ENCODE results near the gene KLRF2.
"Not testable (repeated sequence)": the region's sequence is repeated elsewhere in the genome, so short reads cannot be mapped to it uniquely, and the experiment has no call there.

The KLRF2 gene, protein sequence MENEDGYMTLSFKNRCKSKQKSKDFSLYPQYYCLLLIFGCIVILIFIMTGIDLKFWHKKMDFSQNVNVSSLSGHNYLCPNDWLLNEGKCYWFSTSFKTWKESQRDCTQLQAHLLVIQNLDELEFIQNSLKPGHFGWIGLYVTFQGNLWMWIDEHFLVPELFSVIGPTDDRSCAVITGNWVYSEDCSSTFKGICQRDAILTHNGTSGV

DNA sequence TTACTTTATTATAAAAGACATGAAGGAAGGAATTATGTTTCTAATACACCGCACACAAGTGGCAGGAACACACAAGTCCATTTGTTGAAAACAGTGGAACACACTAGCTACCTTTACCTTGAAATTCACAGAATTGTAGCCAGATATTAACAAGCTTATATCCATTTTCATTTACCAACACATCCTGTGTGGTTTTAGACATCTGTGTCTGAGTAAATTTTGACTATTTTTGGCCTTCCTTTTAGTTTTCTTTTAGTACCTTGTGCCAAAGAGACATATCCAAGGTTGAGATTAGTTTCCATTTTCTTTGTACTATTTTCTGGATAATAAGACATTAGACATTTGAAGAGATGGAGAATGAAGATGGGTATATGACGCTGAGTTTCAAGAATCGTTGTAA, at the start of gene KLRF2:
TSS of gene KLRF2 (plus strand) at position 244 of the 400 bp plus-strand sequence. CDS start at position 351, 107 bp downstream.
- DNase-seq: no peak

DNA sequence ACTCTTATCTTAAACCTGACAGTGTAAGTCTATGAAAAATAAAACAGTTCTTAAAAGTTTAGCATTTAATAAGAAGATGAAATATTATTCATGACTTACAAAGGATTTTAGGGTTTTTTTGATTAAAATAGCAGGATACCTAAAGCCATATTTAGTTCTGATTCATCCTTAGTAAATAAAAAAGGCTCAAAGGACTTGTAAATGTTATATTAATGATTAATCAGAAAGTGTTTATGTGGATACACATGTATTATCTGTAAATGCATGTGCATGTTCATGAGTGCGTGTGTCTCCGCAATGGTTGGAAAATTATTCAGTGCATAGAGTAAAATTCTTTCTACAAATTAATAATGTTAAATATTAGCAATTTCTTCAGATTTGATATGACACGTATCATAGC, 49.6 kb upstream of the KLRF2 start:
- no peak for DNase-seq

DNA sequence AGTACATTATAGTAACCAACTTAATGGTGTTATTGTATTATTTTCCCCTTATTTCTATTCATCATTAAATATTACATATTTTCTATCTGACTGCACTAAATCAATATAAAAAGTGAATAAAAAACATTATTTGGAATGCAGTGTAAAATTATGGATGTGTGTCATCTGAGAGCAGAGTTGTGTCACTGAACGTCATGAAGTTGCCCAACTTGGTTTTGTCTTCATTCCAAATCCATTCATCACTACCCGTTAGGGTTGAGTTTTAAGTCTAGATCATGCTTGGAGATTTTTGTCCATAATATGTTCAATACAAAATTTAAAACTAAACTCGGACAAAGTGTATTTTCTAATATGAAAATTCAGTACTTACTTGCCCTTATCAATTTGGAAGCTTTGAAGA, 37.9 kb upstream of the KLRF2 start:
- DNase-seq: no peak

DNA sequence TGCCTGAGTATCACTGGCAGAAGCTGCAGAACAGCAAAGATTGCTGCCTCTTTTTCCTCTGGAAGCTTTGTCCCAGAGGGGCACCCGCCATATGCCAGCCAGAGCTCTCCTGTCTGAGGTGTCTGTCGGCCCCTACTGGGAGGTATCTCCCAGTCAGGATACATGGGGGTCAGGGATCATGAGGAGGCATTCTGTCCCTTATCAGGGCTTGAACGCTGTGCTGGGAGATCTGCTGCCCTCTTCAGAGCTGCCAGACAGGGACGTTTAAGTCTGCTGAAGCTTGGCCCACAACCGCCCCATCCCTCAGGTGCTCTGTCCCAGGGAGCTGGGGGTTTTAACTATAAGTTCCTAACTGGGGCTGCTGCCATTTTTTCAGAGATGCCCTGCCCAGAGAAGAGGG, 32.4 kb upstream of the KLRF2 start:
- no peak for DNase-seq

DNA sequence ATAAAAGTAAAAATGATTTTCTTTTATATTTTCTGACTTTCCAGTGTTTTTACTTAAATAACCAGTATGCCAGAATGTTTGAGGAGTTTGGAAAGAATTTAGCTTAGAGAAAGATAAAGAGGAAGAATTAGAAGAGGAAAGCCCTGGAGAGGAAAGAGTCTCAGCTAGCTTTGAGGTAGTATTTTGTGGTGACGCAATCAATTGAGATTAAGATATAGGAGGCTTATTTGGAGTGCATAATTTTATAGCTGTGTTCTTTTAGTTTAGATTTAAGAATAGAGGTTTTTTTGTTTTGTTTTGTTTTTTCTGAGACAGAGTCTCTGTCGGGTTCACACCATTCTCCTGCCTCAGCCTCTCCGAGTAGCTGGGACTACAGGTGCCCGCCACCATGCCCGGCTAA, 30.2 kb upstream of the KLRF2 start:
- DNase-seq: no peak

DNA sequence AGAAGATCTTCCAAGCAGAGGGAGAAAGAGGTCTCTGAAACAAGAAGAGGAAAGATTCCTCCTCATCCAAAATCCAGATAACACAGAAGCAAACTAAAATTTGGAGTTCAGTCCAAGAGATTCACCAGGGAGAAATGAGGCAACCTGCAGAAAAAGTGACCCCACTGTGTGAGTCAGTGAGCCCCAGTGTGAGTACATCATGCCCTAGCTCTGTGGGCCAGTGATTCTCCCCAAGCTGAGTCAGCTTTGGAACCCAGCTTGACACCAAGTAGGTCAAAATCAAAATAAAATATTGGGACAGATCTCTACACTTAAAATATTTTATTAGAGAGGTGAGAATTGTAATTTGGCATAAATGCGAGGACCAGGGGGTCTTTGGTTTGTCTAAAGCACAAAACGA, 29.4 kb upstream of the KLRF2 start:
- no peak for DNase-seq

DNA sequence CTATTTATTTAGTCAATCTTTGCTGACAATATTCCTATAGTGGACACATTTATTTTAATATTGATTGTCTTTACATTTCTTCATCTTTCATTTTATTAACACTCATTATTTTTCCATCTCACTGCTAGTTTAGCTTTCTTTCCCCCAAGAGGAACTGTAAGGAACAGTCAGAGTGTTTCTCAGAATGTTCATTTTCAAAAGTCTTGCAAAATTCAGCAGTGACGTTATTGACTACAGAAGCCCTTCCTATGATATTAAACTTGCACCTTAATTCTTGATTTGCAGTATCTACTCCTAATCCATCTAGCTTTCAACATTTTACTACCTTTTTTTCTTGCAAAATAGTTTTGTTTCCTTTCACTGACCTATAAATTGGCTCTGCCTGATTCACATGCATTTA, 25.1 kb upstream of the KLRF2 start:
- no peak for DNase-seq

DNA sequence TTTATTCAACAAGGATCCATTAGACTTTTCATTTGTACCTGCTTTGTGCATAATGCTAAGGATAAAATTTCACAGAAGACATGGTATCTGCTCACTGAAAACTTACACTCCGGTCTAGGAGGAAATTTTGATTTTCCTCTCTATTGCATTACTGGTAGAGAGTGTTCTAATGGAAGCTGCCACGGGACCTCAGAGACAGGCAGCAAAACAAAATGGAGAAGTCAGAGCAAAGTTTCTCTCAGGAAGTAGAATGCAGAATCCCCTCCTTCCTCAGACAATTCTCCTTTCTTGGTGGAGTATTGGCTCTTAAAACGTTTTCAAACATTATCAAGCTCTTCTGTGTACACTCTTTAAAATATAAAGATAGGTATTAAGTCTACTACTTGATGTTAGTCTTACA, 24.4 kb upstream of the KLRF2 start:
- DNase-seq: no peak

DNA sequence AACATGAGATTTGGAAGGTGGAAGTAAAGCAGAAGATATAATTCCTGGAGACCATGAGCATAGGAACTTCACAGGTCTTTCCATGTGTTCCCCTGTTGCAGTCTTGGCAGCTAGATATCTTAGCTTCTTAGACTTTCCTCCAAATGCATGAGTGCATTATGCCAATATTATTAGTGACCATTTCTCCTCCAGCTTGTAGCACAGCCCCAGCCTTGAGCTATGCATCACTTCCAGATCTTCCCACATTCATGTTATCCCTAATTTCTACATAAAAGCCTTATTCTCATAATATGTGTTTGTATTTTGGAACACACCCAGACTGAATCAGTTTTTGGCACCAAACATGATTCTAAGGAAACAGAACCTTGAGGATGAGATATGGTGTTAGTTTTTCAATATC, 23.2 kb upstream of the KLRF2 start:
- no peak for DNase-seq

DNA sequence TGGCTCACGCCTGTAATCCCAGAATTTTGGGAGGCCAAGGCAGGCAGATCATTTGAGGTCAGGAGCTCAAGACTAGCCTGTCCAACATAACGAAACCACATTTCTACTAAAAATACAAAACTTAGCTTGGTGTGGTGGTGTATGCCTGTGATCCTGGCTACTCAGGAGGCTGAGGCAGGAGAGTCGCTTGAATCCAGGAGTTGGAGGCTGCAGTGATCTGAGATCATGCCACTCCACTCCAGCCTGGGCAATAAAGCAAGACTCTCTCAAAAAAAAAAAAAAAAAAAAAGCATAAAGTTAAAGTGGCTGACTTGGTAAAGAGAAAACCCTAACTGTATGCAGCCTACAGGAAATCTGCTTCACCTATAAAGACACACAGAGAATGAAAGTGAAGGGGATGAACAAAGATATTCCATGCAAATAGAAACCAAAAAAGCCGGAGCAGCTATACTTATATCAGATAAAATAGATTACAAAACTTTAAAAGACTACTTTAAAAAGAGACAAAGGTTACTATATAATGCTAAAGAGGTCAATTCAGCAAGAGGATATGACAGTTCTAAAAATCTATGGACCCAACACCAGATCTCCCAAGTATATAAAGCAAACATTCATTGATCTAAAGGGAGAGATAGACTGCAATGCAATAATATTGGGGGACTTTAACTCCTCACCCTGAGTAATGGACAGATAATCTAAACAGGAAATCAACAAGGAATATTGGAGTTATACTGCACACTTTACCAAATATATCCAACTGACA, 16.2 kb upstream of the KLRF2 start:
- DNase-seq: no peak

DNA sequence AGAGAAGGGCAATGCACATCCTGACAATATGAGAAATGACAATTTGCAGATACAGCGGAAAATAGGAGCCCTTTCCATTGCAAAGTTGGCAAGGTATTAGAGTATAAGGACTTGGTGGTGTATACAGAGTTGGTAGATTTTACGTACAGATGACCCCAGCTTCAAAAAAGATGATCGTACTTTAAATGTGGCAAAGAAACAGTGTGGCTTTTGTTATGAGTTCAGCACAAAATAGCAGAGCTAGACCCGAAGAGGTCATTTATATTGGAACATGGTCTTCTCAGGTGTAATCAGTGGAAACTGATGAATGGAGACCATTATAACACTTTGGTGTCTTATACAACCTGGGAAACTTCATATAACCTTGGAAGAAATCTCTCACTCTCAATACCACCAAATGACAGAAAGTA, 14.4 kb upstream of the KLRF2 start:
- DNase-seq: no peak

DNA sequence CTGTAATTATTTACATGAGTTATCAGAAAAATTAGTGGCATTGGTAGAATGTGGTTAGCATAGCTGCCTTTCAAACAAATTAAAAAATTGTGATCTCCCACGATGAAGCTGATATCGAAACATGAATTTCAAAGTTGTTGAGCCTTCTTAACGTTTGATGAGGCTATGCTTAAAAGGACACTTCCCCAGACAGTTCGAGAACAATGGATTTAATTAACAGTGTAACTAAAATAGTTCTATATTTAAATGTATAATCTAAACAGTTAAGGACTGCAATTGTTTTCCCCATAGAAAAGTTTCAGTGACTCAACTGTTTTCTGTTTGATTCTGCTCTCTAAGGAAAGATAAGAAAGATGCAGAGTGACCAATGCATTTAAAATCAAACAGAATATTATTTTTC, 13.8 kb upstream of the KLRF2 start:
- no peak for DNase-seq

DNA sequence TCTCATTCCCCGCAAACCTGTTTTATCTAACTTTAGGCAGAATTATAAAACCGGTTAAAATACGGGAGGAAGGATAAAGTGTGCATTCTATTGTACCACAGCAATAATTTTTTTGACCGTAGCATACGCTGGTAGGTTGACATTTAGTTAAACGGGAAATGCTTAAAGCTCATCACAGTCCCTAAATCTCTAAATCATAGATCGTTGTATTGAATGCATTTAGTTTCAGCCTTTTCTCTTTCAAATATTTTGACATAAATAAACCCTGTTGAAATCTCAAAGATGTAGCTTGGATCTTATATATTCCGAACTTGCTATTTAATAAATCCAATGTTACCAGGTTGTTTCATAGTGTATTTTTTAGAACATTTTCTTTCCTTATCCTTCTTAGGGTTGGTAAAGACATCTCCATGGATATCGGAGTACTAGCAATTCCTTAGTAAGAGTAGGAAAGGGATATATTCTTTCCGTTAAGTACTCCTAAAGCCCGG, 12.9 kb upstream of the KLRF2 start:
- DNase-seq: no peak

DNA sequence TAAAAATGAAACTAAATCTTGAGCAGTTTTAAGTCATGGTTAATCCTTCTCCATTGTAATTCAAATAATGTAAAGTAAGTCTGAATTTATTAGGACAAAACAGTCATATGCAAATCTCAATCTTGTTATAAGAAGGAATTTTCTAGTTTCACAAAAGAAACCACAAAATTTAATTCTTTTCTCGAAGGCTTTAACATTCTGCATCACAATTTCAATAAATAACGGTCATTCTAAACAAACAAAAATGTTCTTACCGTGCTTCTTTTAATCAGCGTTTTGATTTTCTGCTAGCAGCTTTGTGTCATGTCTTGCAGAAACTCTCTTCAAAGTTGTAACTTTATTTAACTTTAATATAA, 12.4 kb upstream of the KLRF2 start:
- DNase-seq: no peak

DNA sequence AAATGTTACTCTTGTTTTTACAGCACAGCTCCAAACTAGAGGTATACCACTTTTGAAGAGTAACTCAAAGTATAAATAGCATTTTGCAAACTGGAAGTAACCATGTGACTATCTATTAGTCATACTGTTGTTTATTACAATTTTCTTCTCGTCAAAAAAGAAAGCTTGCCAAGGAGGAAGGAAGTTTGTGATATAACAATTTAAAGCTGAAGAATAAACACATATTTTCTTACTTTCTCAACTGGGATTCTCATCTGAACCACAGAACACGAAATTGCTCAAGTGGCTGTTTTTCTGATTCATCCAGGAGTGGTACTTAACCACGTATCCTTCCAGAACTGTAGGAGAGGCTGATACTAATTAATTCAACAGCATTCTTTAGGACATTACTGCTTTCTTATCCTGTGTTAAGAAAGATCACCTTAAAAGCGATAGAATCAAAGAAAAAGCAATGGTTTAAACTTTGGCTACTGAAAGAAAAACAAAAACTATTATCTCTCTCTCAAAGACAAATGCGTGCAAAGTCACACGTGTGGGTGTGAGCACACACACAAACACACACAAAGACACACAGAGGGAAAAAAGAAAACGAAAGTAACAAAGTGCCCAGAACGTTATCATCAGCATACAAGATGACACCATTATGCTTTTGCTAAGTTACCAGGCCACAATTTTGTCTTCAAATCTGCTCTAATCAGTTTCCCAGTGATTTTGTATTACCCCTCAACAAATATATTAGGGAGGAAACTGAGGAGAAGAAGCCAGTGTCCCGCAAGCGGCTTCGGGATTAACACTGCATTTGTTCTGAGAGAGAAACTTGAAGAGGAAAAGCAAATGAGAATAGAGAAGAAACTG, 11.8 kb upstream of the KLRF2 start, which contains the start of gene CLEC2B:
TSS of gene CLEC2B (minus strand) at position 48 of the 855 bp plus-strand sequence.
- no peak for DNase-seq

DNA sequence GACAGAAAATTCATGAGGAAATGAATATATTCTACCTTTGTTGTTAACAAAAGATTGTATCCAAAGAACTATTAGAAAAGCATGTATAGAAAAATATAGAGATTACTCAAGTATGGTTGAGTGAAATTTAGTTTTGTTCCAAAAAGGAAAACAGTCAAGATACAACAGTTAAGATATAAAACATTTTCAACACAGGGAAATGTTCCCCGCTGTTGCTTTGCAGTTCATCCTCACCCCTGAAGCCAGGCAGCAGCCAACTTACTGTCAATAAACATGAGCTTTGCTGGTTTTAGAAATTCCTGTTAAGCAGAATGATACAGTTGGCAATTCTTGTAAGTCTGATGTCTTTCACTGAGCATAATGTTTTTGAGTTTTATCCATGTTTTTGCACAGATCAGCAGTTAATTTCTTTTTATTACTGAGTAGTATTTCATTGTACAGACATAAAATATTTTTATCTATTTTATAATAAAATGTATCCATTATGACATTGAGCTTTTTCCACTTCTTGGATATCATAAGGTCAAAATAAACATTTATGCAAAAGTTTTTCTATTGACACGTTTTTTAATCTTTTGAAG, 10.9 kb upstream of the KLRF2 start:
- no peak for DNase-seq

DNA sequence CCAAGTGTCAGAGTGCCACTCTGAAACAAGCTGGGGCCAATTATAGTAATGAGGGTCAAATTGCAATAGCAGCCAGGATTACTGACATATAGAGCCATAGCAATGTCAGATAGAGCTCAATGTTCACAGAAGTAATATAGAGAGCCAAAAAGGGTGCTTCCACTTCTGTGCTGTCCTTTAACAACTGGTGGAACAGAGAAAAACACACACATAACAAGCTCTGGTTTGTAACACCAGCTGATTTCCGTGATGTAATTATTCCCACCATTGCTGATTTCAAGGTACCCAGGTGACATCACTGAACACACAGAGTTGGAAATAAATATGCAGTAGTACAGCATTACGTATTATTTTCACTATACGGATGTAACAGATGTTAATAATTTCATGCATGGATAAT, 9.1 kb upstream of the KLRF2 start:
- DNase-seq: no peak

DNA sequence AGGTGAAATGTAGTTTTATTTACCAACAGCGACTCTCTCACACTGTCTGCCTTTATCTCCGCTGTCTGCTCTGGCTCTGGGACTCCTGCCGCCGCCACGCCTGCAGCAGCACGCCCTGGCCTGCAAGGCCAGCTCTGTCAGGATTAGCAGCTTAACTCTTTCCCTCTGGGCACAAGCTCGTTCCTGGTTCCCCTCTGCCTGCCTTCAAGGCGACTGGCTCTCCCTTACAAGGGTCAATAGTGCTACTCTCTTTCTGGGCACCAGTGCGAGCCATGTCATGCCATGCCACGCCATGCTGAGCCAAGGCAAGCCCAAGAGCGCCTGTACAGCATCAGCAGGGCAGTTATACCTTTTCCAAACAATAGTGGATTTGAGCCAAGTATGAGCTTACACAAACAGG, 8.5 kb upstream of the KLRF2 start:
- no peak for DNase-seq

DNA sequence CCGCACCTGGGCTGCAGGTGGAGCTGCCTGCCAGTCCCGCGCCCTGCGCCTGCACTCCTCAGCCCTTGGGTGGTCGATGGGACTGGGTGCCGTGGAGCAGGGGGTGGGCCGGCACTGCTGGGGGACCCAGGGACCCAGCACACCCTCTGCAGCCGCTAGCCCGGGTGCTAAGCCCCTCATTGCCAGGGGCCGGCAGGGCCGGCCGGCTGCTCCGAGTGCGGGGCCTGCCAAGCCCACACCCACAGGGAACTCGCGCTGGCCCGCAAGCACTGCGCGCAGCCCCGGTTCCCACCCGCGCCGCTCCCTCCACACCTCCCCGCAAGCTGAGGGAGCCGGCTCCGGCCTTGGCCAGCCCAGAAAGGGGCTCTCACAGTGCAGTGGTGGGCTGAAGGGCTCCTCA, 5.2 kb upstream of the KLRF2 start:
- not testable (repeated sequence) for DNase-seq

DNA sequence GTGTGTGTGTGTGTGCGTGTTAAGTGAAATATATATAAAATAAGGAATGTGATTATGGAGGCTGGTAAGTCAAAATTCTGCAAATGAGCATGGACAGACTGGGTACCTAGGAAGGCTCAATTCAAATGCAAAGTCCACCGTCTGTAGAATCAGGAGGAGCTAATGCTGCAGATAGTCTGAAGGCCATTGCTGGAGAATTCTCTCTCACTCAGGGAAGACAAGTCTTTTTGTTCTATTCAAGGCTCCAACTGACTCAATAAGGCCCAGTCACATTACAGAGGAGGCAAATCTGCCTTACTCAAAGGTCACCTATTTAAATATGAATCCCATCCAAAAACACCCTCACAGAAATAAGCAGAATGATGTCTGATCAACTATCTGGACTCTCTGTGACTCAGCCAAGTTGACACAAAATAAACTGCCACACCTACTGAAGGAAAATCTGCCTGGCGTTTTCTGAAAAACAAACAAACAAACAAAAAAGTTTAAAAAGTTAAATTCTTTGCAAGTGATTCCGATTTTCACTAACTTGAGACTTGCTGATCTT, 684 bp upstream of the KLRF2 start:
- no peak for DNase-seq

DNA sequence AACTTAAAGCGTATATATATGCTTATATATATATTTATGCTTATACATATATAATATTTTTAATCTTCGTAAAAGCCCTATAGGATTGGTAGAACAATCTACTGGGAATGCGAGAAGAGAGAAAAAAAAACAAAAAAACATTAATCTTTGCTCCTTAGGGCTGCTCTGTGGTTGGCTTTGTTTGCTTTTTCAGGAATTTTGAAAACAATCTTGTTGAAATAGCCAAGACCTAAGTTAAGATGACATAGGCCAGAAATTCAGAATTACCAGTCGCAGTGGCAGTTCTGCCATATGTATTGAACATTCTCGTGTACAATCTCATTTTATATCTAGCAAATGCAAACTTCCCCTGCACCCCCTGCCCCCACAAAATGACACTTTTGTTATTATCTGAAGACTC, 699 bp downstream of the KLRF2 start:
- DNase-seq: no peak

DNA sequence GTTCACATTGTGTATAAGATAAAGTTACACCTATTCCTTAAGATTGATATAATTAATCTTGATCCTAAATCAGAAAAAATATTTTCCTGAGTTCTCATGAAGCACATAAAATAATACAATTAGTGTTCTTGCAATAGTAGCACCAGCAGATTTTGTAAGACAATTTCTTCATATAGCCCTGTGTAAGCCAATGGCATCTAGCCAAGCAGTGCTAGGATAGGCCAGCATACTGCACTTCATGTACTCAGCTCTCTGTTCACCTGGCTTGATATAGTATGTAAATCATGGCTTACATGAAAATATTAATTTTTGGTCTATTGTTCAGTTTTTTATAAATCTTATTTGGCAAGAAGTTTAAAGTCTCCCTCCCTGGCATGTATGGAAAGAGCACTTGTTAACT, 1.9 kb downstream of the KLRF2 start:
- DNase-seq: no peak

DNA sequence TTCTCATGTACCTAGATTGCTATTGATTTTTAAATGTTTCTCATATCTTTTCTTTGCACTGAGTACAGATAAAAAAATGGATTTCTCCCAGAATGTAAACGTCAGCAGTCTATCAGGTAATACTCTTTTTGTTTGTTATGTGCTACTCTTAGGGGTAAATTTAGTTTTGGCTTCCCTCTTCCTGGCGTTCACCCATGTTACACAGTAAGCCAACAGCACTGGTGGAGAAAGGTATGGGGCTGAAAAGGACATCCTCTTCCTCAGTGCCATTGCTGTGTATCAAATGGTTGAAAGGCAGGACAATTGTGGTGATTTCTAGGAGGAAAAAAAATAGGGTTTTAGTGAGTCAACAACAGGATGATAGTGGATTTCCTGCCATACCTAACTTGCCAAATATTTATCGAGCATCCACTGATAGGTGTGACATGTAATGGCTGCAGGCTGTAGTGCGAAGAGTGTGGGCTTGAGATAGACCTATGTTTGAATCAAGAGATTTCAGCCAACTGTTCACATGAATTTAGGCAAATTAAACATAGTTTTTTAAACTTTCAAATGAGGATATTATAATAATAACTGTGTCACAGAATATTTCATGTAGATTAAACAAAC, 7.5 kb downstream of the KLRF2 start:
- no peak for DNase-seq

Data from NCI-H2227 treated with DMSO at 0.1 percent for 48 hours (cell line).